Measurements from ENCODE around the gene FAM217A.

DNA sequence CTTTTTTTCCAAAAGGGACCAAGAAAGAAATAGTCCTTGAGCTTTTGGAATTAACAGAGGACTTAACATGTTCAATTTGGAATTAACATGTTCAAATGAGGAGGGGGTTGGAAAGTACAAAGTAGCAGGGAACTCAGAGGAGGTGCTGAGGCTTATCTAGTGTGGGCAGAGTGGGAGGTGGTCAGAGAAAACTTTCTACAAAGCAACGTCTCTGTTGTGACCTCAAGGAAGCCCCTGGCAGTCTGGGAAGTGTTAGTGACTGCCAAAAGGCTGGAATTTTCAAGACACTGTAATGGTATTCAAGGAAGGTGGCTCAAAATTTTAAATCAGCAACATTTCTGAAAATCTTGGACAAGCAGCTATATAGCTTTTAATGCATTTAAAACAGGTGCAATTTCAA, 49.1 kb upstream of the FAM217A start:
- TF ChIP-seq TCF7L2 (IDR thresholded peaks at IDR 0.05; ENCODE audit: borderline replicate concordance, extremely low read depth, insufficient read depth, insufficient read length) (no peak), POLR2A (IDR thresholded peaks at IDR 0.05; ENCODE audit: borderline replicate concordance, extremely low read depth, insufficient read depth, insufficient read length) (no peak), CTCF (IDR thresholded peaks at IDR 0.05 in 2 of 3, conservative IDR thresholded peaks at IDR 0.05 in 1 of 3; ENCODE audit: borderline replicate concordance in 1 of 3, insufficient read depth in 1 of 3, low read depth in 2 of 3, low read length in 2 of 3) (no peak), JUND (IDR thresholded peaks at IDR 0.05) (no peak), SP1 (IDR thresholded peaks at IDR 0.05; ENCODE audit: low read depth) (no peak), ATF3 (IDR thresholded peaks at IDR 0.05) (no peak), EZH2 (IDR thresholded peaks at IDR 0.05) (no peak), EZH2phosphoT487 (IDR thresholded peaks at IDR 0.05; ENCODE audit: borderline replicate concordance) (no peak), FOSL1 (IDR thresholded peaks at IDR 0.05; ENCODE audit: low read depth) (no peak), RAD21 (IDR thresholded peaks at IDR 0.05; ENCODE audit: low read depth) (no peak), SRF (IDR thresholded peaks at IDR 0.05; ENCODE audit: low read depth) (no peak), ZBTB33 (IDR thresholded peaks at IDR 0.05; ENCODE audit: extremely low read depth, insufficient replicate concordance, low read length) (no peak)
- TF ChIP-seq, protein P1, sequence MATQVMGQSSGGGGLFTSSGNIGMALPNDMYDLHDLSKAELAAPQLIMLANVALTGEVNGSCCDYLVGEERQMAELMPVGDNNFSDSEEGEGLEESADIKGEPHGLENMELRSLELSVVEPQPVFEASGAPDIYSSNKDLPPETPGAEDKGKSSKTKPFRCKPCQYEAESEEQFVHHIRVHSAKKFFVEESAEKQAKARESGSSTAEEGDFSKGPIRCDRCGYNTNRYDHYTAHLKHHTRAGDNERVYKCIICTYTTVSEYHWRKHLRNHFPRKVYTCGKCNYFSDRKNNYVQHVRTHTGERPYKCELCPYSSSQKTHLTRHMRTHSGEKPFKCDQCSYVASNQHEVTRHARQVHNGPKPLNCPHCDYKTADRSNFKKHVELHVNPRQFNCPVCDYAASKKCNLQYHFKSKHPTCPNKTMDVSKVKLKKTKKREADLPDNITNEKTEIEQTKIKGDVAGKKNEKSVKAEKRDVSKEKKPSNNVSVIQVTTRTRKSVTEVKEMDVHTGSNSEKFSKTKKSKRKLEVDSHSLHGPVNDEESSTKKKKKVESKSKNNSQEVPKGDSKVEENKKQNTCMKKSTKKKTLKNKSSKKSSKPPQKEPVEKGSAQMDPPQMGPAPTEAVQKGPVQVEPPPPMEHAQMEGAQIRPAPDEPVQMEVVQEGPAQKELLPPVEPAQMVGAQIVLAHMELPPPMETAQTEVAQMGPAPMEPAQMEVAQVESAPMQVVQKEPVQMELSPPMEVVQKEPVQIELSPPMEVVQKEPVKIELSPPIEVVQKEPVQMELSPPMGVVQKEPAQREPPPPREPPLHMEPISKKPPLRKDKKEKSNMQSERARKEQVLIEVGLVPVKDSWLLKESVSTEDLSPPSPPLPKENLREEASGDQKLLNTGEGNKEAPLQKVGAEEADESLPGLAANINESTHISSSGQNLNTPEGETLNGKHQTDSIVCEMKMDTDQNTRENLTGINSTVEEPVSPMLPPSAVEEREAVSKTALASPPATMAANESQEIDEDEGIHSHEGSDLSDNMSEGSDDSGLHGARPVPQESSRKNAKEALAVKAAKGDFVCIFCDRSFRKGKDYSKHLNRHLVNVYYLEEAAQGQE (IDR thresholded peaks at IDR 0.05; ENCODE audit: low read depth), result no peak
- TF ChIP-seq, protein P2, sequence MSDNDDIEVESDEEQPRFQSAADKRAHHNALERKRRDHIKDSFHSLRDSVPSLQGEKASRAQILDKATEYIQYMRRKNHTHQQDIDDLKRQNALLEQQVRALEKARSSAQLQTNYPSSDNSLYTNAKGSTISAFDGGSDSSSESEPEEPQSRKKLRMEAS (IDR thresholded peaks at IDR 0.05), result no peak
